Stimulated activated CD4-positive, alpha-beta T cell treated with anti-CD3 and anti-CD28 coated beads, Interleukin-1b, Interleukin-23, amount 100 ng/mL, for 1 hour (primary cell): ENCODE measurements around the gene TBCK.

Experiments used
- DNase-seq, 2 donors: peaks; one replicate each; pipeline ENCODE4 v3.0.0-alpha.2; 2020; ENCODE audit warnings: low read depth in 2 of 2

The TBCK gene

DNA sequence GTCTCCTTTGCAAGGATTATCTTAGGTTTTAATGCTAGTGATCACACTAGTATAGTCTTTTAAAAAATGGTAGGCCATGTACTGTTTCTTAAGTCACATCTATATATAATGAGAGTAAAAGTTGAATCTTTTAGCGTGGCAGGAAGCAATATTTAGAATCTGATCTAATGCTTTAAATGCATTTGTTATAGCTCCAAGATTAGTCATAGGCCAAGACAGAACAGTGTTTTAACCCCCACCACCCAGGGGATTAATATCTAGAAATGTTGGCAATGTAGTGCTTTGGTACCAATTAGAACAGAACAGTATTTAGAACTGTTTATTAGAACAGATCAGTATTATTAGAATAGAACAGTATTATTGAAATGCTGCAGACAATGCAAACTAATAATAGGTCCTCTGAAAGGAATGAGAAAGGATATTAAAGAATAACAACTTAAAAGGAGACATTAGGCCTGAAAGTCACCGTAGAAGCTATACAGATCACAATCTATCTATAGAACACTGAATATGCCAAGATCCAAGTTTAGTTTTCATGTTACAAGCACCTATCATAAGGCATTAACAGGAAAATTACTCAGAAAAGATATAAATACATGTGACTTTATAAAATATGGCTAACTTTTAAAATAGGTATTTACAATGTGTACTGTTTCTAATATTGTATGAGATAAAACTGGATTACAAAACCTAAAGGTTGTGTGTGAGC lies 274.6 kb downstream of the TBCK start:
- DNase-seq: no peak

- DNase-seq: no peak
Observed at GRCh38 chr4:106039796-106040195, 276.2 kb downstream of the TBCK start.

GRCh38 chr4:106038908-106039307 lies 277.1 kb downstream of the TBCK start:
- DNase-seq: no peak

DNA sequence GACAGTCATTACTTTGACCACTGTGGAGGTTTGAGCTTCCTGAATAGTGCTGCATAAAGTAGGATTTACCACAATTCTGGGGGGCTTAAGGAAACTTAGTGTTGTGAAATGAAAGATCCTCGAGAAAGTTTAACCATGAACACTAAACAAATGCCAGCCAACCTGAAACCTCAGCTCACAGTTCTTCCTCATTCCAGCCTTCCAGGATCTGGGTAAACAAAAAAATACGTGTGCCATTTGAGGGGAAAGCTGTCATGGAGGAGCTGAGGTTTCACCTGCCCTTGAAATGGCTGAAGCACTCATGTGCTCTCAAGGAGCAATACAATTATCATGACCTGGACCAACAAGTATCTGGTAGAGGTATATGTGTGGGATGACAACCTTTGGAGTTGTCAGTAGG lies 278.0 kb downstream of the TBCK start:
- DNase-seq: no peak

DNA sequence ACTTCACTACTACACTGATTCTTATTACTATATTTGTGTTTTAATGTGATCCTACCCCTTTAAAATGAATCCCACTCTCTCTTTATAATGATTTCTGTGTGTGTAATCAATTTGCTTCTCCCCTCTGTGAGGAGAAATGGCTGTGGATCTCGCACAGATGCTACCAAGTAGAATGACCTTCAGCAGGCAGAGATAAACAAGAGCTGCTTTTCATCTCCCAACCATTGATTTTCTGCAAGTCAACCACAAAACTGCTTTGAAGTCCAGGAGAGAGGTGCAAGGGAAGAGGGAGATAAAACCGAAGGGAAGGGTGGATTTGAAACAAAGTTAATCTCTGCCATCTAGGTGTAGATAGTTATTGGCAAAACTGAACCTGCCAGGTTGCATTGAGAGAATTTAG lies 279.2 kb downstream of the TBCK start:
- DNase-seq: no peak

DNA sequence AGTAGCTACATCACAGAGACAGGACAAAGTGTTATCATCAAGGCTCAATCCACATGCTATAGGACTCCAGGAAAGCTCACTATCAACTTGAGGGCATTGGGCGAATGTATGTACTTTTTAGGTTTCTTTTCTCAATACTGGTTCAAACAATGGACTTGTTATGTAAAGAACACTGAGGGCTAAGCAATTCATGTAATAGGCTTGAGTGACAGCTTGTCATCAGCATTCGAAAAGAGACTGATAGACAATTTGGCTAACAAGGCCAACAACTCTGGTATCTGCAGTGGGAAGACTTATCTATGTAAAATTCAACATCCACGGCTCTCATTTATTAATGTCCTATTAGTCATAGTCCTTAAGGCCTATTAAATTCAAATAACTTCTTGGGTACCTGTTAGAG lies 279.7 kb downstream of the TBCK start:
- no peak for DNase-seq

GRCh38 chr4:106035204-106035603 lies 280.8 kb downstream of the TBCK start:
- DNase-seq: no peak

DNA sequence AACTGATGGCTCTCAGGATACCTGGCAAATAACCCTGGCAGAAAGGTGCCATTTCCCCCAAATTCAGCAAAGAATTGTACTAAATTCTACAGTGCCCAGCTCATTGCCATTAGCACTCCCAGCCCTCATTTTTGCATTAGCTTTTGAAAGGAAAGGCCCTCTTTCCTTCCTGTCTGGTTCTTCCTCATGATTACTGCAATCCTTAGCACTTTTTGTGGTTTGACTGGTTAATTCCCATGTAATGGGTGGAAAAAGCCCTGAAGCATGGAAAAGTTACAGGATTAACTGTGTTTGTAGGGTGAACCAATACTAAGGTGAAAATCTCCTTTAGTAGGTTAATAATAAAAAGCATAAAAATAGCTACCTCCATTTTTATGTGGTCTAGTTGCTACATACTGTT lies 281.3 kb downstream of the TBCK start:
- no peak for DNase-seq

DNA sequence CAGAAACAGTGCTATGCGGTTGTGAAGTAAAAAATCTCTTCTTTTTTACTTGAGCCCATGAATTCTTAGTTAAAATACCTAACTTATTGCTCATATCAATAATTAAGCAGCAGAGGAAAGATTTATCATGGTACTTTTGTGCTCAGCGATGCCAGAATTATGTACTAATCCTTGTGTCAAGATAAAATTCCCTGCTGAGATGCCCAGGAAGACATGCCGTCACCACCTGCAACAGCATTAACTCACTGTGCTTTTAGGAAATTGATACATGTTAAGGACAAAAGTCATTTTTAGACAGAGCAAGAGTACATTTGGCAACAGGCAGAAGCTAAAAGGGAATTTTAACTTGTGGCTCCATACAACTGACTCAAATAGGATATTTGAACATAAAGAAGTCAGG lies 281.8 kb downstream of the TBCK start:
- DNase-seq: no peak

GRCh38 chr4:106033469-106033868 lies 282.5 kb downstream of the TBCK start:
- no peak for DNase-seq

- no peak for DNase-seq
Observed at GRCh38 chr4:106032851-106033286, 283.1 kb downstream of the TBCK start.

DNA sequence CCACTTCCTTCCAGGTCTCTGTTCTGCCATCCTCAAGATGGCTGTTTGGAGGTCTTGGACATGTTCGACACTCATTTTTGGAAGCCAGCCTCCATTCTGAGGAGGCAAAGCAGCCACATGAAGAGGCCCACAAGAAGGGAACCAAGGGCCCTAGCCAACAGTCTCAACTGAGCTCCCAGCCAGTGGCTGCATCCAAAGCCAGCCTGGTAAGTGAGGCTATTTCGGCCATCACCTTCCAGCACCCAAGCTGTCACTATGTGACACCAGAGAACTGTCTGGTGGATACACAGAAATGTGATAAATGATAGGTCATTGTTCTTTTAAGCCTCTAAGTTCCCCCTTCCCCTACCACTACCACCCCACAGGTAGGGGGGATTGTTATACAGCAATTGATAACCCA lies 293.6 kb downstream of the TBCK start:
- no peak for DNase-seq

DNA sequence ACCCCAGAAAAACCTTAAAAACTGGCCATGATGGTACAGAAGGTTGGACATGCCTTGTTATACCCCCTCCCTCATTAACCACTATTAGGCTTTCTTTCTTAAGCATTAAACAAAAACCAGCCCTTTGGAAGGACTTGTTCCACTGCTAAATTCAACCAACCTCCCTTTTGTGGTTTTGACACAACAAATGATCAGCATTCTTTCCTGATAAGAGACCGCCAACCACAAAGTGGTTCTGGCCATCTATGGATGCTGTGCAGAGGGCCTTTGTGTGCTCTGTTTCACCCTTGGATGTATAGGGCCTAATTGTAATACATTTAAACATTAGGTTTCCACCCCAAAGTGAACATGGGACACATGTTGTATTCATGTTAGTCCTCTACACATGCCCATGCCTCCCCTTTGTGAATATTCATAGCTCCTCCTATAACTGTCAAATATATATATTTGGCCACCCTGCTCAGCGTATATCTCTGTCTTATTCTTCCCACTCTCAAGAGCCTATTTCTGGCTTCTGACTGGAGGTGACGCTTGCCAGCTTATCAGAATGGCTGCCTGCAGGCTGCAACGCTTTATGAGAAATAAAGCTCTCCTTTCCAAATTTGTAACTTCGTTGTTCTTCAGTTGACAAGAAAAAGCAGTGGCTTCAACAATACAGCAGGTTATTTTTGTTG lies 294.1 kb downstream of the TBCK start:
- no peak for DNase-seq

GRCh38 chr4:106019771-106020170 lies 296.2 kb downstream of the TBCK start:
- no peak for DNase-seq

DNA sequence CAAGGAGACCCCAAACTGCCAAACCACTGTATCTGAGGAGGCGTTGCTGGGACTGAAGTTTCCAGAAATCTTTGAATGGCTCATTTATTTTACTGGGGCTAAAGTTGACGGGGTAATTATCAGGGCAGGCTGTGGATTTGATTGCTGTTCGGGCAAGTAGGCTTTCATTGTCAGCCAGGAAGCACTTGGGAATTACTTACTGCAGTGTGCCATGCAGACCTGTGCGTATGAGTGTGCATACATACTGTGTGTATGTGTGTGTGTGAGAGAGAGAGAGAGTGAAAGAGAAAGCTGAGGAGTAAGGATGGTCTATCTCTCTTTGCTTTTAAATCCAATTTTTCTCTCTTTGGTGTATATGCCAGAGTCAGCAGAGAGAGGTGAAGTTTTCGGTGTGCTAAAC lies 298.0 kb downstream of the TBCK start:
- no peak for DNase-seq

- no peak for DNase-seq
Observed at GRCh38 chr4:106011387-106011786, 304.6 kb downstream of the TBCK start.

- DNase-seq: no peak
Observed at GRCh38 chr4:106010761-106011160, 305.2 kb downstream of the TBCK start.

- no peak for DNase-seq
Observed at GRCh38 chr4:106002994-106003393, 313.0 kb downstream of the TBCK start.

GRCh38 chr4:105998171-105999063 lies 317.6 kb downstream of the TBCK start:
- DNase-seq: no peak

GRCh38 chr4:105996845-105997244 lies 319.2 kb downstream of the TBCK start:
- no peak for DNase-seq

DNA sequence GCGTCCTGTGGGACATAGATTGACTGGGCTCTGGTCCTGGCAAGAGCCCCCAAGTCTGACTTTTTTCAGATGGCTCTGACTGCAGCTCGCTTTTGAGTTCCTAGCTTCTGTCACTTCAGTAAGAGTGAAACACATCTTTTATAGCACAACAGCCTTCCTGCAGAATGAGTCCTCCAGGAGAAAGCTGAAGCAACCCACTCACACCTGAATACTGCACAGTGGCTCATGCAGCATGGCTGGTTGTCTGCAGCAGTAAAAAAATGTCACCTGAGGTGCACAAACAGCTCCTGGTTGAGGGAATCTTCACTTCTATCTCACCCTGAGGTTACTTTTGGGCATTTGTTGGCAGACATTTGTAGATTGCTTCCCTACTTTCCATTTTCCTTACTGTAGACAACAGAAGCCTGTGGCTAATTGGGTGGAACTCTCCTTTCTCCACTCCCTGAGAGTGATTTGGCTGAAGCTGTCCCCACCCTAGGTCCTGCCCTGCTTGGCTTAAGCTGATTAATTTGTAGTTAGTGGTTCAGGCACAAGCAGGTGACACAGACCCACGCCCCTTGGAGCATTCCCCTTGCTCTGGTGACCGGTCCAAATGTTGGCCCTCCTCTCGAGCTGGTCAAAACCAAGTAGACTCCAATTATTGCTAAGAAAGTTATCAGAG lies 321.0 kb downstream of the TBCK start:
- DNase-seq: no peak

GRCh38 chr4:105994061-105994460 lies 321.9 kb downstream of the TBCK start:
- DNase-seq: no peak
